Measurements from ENCODE around the gene SHANK3.
A peak's percentile ranks its signal among the peaks of the same experiment; 100 is the strongest.

SHANK3 gene

GRCh38 chr22:50694099-50694605, 21.5 kb downstream of the SHANK3 start:
- no peak for TF ChIP-seq CTCF (conservative IDR thresholded peaks at IDR 0.05; ENCODE audit: low read length)
- H3K4me3 ChIP-seq (ENCODE audit: low read length) = no peak overlapping the region
- DNase-seq (ENCODE audit: low read depth) = peak; percentile 14

GRCh38 chr22:50694766-50695420, 22.3 kb downstream of the SHANK3 start:
- no peak for DNase-seq (ENCODE audit: low read depth)
- no peak overlapping the region for H3K4me3 ChIP-seq (ENCODE audit: low read length)
- no peak for TF ChIP-seq CTCF (conservative IDR thresholded peaks at IDR 0.05; ENCODE audit: low read length)

GRCh38 chr22:50695421-50696250, 23.0 kb downstream of the SHANK3 start:
- no peak for TF ChIP-seq CTCF (conservative IDR thresholded peaks at IDR 0.05; ENCODE audit: low read length)
- no peak for DNase-seq (ENCODE audit: low read depth)
- H3K4me3 ChIP-seq (ENCODE audit: low read length) = no peak overlapping the region

GRCh38 chr22:50696251-50696798, 23.7 kb downstream of the SHANK3 start:
- no peak for DNase-seq (ENCODE audit: low read depth)
- peak overlapping the region; percentile 52 for H3K4me3 ChIP-seq (ENCODE audit: low read length)
- TF ChIP-seq CTCF (conservative IDR thresholded peaks at IDR 0.05; ENCODE audit: low read length) = no peak; the same call in 1 of the 2 replicates

- DNase-seq (ENCODE audit: low read depth) = peak; percentile 11
- peak overlapping the region; percentile 60 for H3K4me3 ChIP-seq (ENCODE audit: low read length)
- TF ChIP-seq CTCF (conservative IDR thresholded peaks at IDR 0.05; ENCODE audit: low read length) = peak; percentile 52; the same call in 1 of the 2 replicates
Measured at GRCh38 chr22:50696799-50697561, 24.4 kb downstream of the SHANK3 start.

- peak overlapping the region; percentile 60 for H3K4me3 ChIP-seq (ENCODE audit: low read length)
- no peak for TF ChIP-seq CTCF (conservative IDR thresholded peaks at IDR 0.05; ENCODE audit: low read length)
- DNase-seq (ENCODE audit: low read depth) = no peak
Measured at GRCh38 chr22:50697667-50698506, 25.3 kb downstream of the SHANK3 start.
